Naive B cell (primary cell): ENCODE measurements around the gene ABHD2. TPM values are rescaled to one million over a fixed set of nuclear protein-coding genes. Genes with fewer than 3 reads are reported as not detected.
A peak's percentile ranks its signal among the peaks of the same experiment; 100 is the strongest.
"Not testable (repeated sequence)": the region's sequence is repeated elsewhere in the genome, so short reads cannot be mapped to it uniquely, and the experiment has no call there.

Experiments
- ATAC-seq, 2 donors: fragments of 150-1000 bp; cut with Tn5 transposase; 2 replicates each; pipeline ENCODE4 v1.10.0; 2021; ENCODE audit warnings: low read depth in 2 of 2, mild to moderate bottlenecking in 2 of 2, moderate library complexity in 2 of 2
- DNase-seq: peaks from one replicate; pipeline ENCODE4 v3.0.0; 2022
- H3K27ac Mint-ChIP-seq, 6 donors: one replicate each; pipeline ENCODE4 v1.8.0; 2020 to 2022; ENCODE audit warnings: mild to moderate bottlenecking in 6 of 6, mixed read lengths in 6 of 6, moderate library complexity in 5 of 6, inconsistent platforms in 2 of 6
- H3K27me3 Mint-ChIP-seq, 3 donors: one replicate each; pipeline ENCODE4 v1.8.0; 2021 to 2022; ENCODE audit warnings: mixed read lengths in 3 of 3, mild to moderate bottlenecking in 1 of 3
- H3K36me3 Mint-ChIP-seq, 2 donors: one replicate each; pipeline ENCODE4 v1.8.0; 2020 to 2022; ENCODE audit warnings: mixed read lengths in 2 of 2, inconsistent platforms in 1 of 2, mild to moderate bottlenecking in 1 of 2
- H3K4me1 Mint-ChIP-seq, 3 donors: one replicate each; pipeline ENCODE4 v1.8.0; 2020 to 2022; ENCODE audit warnings: mixed read lengths in 3 of 3, inconsistent platforms in 1 of 3, mild to moderate bottlenecking in 1 of 3, moderate library complexity in 1 of 3
- H3K4me3 Mint-ChIP-seq, 8 donors: one replicate each; pipeline ENCODE4 v1.8.0; 2020 to 2022; ENCODE audit warnings: mild to moderate bottlenecking in 8 of 8, mixed read lengths in 8 of 8, moderate library complexity in 8 of 8, inconsistent platforms in 2 of 8
- H3K9me3 Mint-ChIP-seq, 7 donors: one replicate each; pipeline ENCODE4 v1.8.0; 2020 to 2022; ENCODE audit warnings: mixed read lengths in 7 of 7, mild to moderate bottlenecking in 5 of 7, inconsistent platforms in 2 of 7, moderate library complexity in 1 of 7
- polyA plus RNA-seq, 6 donors: library from polyadenylated mRNA; unstranded; fragments of 300-500 nt; fragmentation: Illumina TruSeq; gene quantifications; one replicate each; pipeline ENCODE4 v1.2.3, GENCODE V29; 2021; ENCODE audit warnings: low read depth in 6 of 6

ABHD2 gene
- polyA plus RNA-seq, 6 donors from 2014 or later = 5.4 to 17.6 (median 12.1) TPM

DNA sequence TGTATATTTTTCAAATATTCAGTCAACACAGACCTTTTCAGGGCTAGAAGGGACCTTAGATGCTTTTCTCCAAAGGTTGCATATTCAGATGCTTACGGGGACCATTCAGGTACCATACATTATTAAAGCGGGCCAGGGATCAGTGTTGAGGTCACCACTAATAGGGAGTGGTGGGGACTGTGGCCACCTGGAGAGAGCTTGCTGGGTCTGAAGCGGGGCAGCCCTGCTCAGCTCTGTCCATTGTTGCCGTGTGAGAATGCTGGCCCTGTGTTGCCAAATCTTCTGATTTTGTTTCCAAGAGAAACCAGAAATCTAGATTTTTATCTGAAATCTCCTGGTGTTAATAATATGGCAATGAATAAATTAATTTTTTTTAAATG, 23.7 kb downstream of the ABHD2 start:
- DNase-seq (no peak), ATAC-seq (no peak)
- H3K27me3 Mint-ChIP-seq = no peaks in the 10 kb centered on the region
- H3K27ac Mint-ChIP-seq = no peak overlapping the region
- peaks cover 0 to 7% (median 4%) of the 10 kb centered on the region in 3 donors for H3K4me1 Mint-ChIP-seq
- H3K4me3 Mint-ChIP-seq = no peak overlapping the region
- H3K36me3 Mint-ChIP-seq = peaks cover 7 to 8% of the 10 kb centered on the region in 2 donors
- no peaks in the 10 kb centered on the region for H3K9me3 Mint-ChIP-seq

DNA sequence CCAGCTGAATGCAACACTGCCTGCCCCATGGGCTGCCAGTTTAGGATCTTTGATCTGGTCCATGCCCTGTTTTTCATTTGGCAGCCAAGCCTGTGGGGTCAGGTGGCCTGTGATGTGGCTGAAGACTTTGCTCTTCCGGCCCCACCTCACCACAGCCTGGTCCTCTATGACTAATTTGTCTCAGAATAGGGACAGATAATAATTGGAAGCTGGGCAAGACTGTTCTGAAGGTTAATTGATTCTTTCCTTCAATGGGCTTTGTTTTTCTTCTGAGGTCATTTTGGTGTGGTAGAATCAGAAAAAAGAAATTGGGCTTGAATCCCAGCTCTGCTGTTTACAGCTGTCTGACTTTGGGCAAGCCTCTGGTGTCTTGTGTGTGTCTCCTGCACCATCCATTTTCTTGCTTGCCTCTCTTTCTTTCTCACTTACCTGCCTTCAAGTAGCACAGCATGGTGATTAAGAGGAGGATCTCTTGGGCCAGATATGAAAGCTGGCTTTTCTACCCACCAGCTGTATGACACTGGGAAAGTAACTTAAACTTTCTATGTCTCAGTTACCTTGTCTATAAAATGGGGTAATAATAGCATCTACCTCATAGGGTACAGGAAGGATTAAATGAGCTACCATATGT, 24.2 kb downstream of the ABHD2 start:
- no peak overlapping the region for H3K4me3 Mint-ChIP-seq
- peaks cover 0 to 7% (median 4%) of the 10 kb centered on the region in 3 donors for H3K4me1 Mint-ChIP-seq
- DNase-seq (no peak), ATAC-seq (no peak)
- no peaks in the 10 kb centered on the region for H3K27me3 Mint-ChIP-seq
- H3K27ac Mint-ChIP-seq = no peak overlapping the region
- H3K9me3 Mint-ChIP-seq = no peaks in the 10 kb centered on the region
- peaks cover 8 to 10% of the 10 kb centered on the region in 2 donors for H3K36me3 Mint-ChIP-seq

DNA sequence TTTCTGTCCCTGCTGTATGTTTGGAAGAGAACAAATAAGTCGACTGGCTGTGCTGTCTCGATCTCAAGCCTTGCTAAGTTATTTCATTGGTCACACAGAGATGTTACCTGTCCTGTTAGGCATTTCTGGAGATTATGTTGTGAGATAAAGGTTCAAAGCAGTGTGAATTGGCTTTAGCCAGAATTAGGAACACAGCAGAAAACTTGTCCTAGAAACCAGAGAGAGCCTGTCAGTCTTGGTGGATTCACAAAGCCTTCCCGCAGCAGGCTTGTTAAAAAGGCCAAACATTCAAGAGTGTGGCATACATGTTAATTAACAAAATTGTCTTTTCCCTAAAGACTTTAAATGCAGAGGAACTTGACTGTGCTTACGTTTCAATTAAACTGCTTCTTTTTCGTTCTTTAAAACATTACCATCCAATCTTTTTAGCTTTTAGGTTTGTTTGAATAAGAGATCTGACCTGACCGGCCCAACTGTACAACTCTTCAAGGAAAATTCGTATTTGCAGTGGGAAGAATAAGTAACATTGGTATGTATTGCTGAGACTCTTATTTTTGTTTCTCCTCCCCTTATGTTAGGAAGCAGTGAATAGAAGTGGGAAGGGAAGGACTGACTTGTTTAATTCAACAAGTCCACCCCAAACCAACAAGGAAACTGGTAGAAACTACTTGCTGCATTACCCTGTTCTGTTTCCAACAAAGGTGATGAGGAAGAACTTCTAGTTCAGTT, 25.2 kb downstream of the ABHD2 start:
- H3K27me3 Mint-ChIP-seq = no peaks in the 10 kb centered on the region
- no peak overlapping the region for H3K4me3 Mint-ChIP-seq
- peak overlapping the region in 1 of 6 donors; percentile 11 for H3K27ac Mint-ChIP-seq
- no peaks in the 10 kb centered on the region for H3K9me3 Mint-ChIP-seq
- H3K36me3 Mint-ChIP-seq = peaks cover 8 to 15% of the 10 kb centered on the region in 2 donors
- H3K4me1 Mint-ChIP-seq = peaks cover 0 to 7% (median 4%) of the 10 kb centered on the region in 3 donors
- no peak for ATAC-seq
- no peak for DNase-seq

DNA sequence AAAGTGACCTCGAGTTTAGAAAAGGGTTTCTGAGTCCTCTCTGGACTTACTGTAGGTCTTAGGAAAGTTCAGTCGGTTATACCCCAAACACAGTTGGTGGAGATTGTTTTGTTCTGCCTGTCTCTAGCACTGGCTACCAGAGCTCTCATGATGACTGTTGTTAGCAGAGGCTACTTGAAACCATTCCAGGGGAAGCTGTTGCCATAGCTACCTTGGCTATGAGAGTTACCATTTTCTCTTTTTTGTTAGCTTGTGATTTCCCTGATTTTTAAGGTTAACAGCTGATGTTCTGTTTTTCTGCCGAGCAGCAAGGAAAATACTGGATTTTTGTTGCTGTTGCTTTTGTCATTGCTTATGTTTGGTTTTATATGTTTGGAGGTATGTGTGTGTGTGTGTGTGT, 26.7 kb downstream of the ABHD2 start:
- Mint-ChIP-seq H3K4me3 (no peak overlapping the region), H3K4me1 (peaks cover 0 to 7% (median 4%) of the 10 kb centered on the region in 3 donors), H3K36me3 (peaks cover 8 to 15% of the 10 kb centered on the region in 2 donors), H3K27ac (no peak overlapping the region), H3K9me3 (no peaks in the 10 kb centered on the region), H3K27me3 (no peaks in the 10 kb centered on the region)
- DNase-seq = no peak
- no peak for ATAC-seq

DNA sequence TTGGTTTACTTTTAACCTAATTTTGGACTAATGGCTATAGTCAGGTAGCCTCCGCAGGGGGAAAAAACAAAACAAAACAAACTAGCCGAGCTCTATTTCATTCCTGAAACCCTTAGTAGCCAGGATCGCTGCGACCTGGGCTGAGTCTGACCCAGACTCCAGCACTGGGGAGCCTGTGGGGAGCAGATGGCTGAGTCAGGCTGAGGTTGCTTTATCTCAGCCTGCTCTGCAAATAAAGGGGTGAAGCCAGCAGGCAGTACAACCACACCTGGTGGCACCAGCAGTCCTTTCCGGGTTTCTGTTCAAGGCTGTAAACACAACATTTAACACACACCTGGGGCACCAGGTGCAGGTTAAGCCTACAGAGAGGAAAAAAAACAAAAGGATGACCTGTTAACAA, 27.3 kb downstream of the ABHD2 start:
- DNase-seq (no peak), ATAC-seq (no peak)
- Mint-ChIP-seq H3K27ac (no peak overlapping the region), H3K9me3 (no peaks in the 10 kb centered on the region), H3K4me1 (peaks cover 0 to 7% (median 4%) of the 10 kb centered on the region in 3 donors), H3K4me3 (no peak overlapping the region), H3K27me3 (no peaks in the 10 kb centered on the region), H3K36me3 (peaks cover 8 to 15% of the 10 kb centered on the region in 2 donors)

DNA sequence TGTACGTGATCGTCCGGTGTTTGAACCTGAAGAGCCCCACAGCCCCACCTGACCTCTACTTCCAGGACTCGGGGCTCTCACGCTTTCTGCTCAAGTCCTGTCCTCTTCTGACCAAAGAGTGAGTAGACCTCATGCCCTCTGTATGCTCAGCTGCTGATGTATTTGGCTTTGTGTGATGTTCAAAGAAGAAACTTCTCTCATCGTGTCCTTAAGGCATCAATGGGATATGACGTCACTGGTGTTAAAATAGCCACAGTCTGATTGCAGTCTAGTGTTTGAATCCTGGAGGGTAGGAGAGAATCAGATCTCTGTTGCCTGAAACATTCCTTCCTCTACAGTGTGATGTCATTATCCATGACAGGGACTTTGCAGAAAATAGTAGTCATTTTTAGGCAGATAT, 28.1 kb downstream of the ABHD2 start:
- no peak for ATAC-seq
- H3K9me3 Mint-ChIP-seq = no peaks in the 10 kb centered on the region
- no peak overlapping the region for H3K27ac Mint-ChIP-seq

DNA sequence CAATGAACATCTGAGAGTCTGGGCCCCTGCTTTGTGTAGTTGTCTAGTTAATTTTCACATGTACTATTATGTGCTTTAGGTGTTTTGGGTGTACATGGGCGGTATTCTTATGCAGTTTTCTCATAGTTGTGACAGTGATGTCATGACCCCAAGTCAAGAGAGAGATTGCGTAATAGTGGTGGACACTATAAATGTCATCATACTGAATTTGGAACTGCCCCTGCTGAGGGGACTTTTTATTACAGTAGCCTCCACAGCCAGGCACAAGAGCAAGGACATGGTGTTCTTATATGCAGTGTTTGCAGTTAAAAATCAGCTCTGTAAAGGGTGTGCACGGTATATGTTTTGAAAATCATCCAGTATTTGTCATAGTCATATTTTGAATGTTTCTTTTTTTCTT, 29.5 kb downstream of the ABHD2 start:
- peaks cover 13 to 22% of the 10 kb centered on the region in 2 donors for H3K36me3 Mint-ChIP-seq

More for the DNA sequence above, 28.1 kb downstream of the ABHD2 start:
- Mint-ChIP-seq H3K27me3 (no peaks in the 10 kb centered on the region), H3K4me1 (peaks cover 0 to 5% (median 4%) of the 10 kb centered on the region in 3 donors), H3K36me3 (peaks cover 13 to 22% of the 10 kb centered on the region in 2 donors), H3K4me3 (no peak overlapping the region)
- no peak for DNase-seq

DNA sequence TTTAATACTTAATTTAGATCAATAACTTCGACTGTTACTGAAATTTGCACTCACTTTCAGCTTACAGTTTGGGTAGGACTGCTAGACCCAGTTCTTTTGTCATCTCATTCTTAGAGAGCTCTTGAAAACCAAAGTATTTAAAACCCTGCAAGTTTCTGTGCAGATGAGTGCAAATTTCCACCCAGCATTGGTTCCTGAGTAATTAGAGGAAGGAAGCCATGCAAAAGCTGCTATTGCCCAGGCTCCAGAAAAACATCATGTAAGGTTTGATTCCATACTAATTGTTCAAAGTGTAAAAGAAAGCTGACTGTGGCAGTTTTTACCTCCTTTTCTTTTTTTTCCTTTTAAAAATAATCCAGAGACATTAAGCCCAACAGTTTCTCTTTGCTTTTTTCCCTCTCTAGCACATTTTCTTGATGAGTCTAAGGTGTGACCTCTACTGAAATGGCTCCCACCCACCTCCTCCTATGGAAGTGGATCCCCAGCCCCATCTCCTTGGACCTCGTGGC, 30.3 kb downstream of the ABHD2 start:
- ATAC-seq = no peak
- H3K36me3 Mint-ChIP-seq = peaks cover 13 to 22% of the 10 kb centered on the region in 2 donors
- H3K27ac Mint-ChIP-seq = peak overlapping the region in 1 of 6 donors; percentile 26
- H3K27me3 Mint-ChIP-seq = no peaks in the 10 kb centered on the region
- peaks cover 0 to 4% (median 0%) of the 10 kb centered on the region in 3 donors for H3K4me1 Mint-ChIP-seq
- no peak overlapping the region for H3K4me3 Mint-ChIP-seq
- no peaks in the 10 kb centered on the region for H3K9me3 Mint-ChIP-seq
- DNase-seq = no peak

More for the DNA sequence above, 29.5 kb downstream of the ABHD2 start:
- Mint-ChIP-seq H3K4me3 (no peak overlapping the region), H3K27me3 (no peaks in the 10 kb centered on the region), H3K27ac (no peak overlapping the region), H3K4me1 (peaks cover 0 to 4% (median 0%) of the 10 kb centered on the region in 3 donors), H3K9me3 (no peaks in the 10 kb centered on the region)
- ATAC-seq (no peak), DNase-seq (no peak)

DNA sequence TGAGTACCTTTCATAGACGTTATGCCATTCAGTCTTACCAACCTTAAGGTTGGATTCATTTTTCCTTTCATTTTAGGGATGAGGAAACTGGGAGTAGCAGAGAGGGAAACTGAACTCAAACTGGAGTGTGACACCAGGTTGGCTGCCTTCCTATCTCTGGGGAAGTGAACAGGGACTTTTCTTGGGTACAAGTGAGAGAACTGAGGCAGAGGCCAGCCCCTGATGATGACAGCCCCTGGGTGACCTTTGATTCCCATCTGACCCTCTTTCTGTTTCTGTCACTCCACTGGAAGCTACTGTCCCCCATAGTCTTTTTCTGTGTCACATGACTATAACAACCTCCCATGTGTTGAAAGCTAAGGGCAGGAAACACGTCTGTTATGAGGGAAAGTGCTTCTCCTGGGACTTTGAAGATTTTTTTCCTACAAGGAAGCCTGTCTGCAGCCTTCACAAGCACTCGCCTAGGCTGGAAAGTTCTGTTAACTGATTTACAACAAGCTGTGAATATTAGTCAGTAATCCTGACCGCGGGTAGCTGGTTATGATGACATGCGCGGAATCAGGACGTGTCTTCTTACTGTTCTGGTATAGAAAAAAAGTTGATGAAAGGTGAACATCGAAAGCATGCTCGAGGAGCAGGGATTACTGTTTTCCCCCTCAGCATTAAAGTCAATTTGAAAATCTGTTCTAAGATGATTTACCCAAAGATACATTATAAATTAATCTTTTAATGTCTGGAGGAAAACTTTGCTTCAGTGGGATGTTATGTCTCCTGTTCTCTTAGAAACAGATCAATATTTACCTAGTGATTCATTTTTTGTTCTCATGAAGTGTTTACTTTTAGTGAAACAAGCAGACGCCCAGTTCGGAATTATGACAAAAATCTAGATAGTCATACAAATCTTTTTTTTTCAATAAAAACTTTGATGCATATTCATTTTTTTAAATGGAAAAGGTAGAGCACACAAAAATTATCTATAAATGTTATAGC, 31.5 kb downstream of the ABHD2 start:
- Mint-ChIP-seq H3K9me3 (no peaks in the 10 kb centered on the region), H3K27ac (no peak overlapping the region), H3K36me3 (peaks cover 16 to 22% of the 10 kb centered on the region in 2 donors), H3K4me1 (peaks cover 0 to 4% (median 0%) of the 10 kb centered on the region in 3 donors), H3K4me3 (no peak overlapping the region), H3K27me3 (no peaks in the 10 kb centered on the region)
- DNase-seq (no peak), ATAC-seq (no peak)

DNA sequence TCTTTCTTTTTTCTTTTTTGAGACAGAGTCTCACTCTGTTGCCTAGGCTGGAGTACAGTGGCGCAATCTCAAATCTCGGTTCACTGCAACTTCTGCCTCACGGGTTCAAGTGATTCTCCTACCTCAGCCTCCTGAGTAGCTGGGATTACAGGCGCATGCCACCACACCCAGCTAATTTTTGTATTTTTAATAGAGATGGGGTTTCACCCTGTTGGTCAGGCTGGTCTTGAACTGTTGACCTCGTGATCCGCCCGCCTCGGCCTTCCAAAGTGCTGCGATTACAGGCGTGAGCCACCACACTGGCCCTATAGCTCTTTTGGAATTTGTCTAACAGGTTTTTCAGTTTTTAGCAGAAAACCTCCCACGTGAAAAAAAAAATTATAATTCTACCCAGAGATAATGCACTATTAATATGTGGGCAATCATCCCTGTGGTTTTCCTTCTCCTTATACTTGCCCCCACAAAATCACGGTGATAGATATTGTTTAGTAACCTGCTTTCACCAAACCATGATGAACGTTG, 32.3 kb downstream of the ABHD2 start:
- H3K9me3 Mint-ChIP-seq, H3K27me3 Mint-ChIP-seq, DNase-seq, H3K4me3 Mint-ChIP-seq, H3K4me1 Mint-ChIP-seq, H3K27ac Mint-ChIP-seq, ATAC-seq: not testable (repeated sequence)
- peaks cover 9 to 22% of the 10 kb centered on the region in 2 donors for H3K36me3 Mint-ChIP-seq

DNA sequence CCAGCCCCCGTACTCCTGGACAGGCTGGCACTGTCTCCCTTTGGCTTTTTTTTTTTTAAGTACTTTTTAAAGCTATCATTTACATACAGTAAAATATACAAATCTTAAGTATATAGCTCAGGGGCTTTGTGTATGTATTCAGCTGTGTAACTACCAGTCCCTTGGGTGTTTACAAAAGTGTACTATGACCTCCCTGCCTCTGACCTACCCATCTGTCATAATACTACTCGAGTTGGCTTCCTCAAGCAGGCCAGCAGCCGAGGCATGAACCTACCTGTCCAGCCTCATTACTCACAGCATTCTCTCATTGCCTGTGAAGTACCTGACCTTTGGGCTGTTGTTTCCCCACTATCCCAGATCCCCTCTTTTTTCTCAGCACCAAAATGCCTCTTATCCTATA, 33.2 kb downstream of the ABHD2 start:
- peak overlapping the region in 1 of 6 donors; percentile 69 for H3K27ac Mint-ChIP-seq
- H3K4me3 Mint-ChIP-seq = no peak overlapping the region
- no peaks in the 10 kb centered on the region for H3K9me3 Mint-ChIP-seq
- no peaks in the 10 kb centered on the region for H3K27me3 Mint-ChIP-seq
- DNase-seq (no peak), ATAC-seq (no peak)
- peaks cover 0 to under 1% (median 0%) of the 10 kb centered on the region in 3 donors for H3K4me1 Mint-ChIP-seq
- H3K36me3 Mint-ChIP-seq = peaks cover 9 to 26% of the 10 kb centered on the region in 2 donors

DNA sequence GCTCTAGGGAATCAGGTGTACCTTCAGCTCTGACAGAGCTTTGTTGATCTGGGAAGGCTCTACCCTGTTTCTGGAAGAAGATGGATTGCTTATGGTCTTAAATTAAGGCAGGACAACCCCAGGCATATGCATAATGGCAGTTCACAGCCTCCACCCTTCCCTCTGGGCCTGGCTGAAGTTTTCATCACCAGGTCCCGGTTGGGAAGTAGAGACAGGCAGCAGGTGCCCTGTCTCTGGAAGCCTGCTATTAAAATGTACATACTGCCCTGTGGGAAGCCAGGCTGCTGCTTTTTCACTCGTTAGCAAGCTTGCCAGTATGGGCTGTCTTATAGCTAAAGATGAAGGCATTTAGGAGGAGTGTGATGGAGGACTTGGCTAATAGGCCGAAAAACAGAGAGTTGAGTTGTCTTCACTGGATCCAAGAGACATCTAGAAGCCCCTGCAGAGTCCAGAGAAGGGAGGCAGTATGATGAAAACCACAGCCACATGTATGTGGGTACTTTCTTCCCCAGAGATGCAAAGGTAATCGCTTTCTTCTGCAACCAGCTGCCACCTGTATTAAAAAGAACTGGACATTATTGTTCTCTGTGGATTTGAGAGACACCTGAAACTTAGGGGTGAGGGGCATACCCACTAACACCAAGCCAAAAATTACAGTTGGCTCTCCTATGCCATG, 34.4 kb downstream of the ABHD2 start:
- no peak overlapping the region for H3K27ac Mint-ChIP-seq
- peaks cover 9 to 20% of the 10 kb centered on the region in 2 donors for H3K36me3 Mint-ChIP-seq

More for the DNA sequence above, 34.4 kb downstream of the ABHD2 start:
- DNase-seq = no peak
- no peak for ATAC-seq
- Mint-ChIP-seq H3K4me3 (no peak overlapping the region), H3K27me3 (no peaks in the 10 kb centered on the region), H3K9me3 (no peaks in the 10 kb centered on the region), H3K4me1 (no peaks in the 10 kb centered on the region)
